ENCODE data around the gene OR1E2.

OR1E2 gene

DNA sequence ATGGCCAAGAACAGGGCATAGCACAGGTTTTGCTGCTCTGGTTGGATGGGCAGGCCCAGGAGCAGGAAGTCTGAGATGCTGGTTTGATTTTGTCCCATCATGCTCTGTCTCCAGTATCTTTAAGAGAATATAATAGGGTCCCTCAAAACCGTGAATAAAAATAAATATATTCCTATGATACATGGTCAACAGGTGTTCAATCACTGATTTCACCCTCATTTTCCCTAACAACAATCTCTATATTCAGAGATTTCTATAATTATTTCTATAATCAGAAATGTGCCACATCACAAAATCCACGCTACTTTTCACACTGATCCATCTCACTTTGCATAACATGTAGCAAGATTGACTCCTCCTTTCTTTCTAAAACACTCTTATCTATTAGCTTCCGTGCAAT lies at the start of gene OR1E2:
OR1E2 (minus strand) TSS at position 101 of the 400 bp plus-strand sequence; CDS start at position 101, 0 bp downstream.
- DNase-seq = no peak
- no peaks in the 10 kb centered on the region for H3F3A ChIP-seq (ENCODE audit: insufficient read depth, low read length)

GRCh38 chr17:3482852-3483251 lies 49.2 kb upstream of the OR1E2 start:
- H4K20me1 ChIP-seq (ENCODE audit: insufficient read depth, low read length) = no peaks in the 10 kb centered on the region
- H3K4me3 ChIP-seq (ENCODE audit: low read length) = no peak overlapping the region
- H3F3A ChIP-seq (ENCODE audit: insufficient read depth, low read length) = no peaks in the 10 kb centered on the region
- H3K79me2 ChIP-seq (ENCODE audit: low read length) = no peaks in the 10 kb centered on the region
- no peak overlapping the region for H3K27ac ChIP-seq (ENCODE audit: low read length)
- H3K9me2 ChIP-seq (replicated peaks; ENCODE audit: insufficient read depth, low read length) = no peaks in the 10 kb centered on the region
- DNase-seq = no peak
- no peak overlapping the region for H2AFZ ChIP-seq (ENCODE audit: low read length)
- no peaks in the 10 kb centered on the region for H3K27me3 ChIP-seq (replicated peaks; ENCODE audit: insufficient read depth, low read length)
- no peaks in the 10 kb centered on the region for H3K4me1 ChIP-seq (ENCODE audit: low read length)
- TF ChIP-seq, protein P1, sequence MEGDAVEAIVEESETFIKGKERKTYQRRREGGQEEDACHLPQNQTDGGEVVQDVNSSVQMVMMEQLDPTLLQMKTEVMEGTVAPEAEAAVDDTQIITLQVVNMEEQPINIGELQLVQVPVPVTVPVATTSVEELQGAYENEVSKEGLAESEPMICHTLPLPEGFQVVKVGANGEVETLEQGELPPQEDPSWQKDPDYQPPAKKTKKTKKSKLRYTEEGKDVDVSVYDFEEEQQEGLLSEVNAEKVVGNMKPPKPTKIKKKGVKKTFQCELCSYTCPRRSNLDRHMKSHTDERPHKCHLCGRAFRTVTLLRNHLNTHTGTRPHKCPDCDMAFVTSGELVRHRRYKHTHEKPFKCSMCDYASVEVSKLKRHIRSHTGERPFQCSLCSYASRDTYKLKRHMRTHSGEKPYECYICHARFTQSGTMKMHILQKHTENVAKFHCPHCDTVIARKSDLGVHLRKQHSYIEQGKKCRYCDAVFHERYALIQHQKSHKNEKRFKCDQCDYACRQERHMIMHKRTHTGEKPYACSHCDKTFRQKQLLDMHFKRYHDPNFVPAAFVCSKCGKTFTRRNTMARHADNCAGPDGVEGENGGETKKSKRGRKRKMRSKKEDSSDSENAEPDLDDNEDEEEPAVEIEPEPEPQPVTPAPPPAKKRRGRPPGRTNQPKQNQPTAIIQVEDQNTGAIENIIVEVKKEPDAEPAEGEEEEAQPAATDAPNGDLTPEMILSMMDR (IDR thresholded peaks at IDR 0.05; ENCODE audit: low read length) = no peak
- TF ChIP-seq EZH2 (optimal IDR thresholded peaks at IDR 0.05; ENCODE audit: low read depth, low read length) (no peak), EZH2phosphoT487 (IDR thresholded peaks at IDR 0.05; ENCODE audit: low read length) (no peak)
- H3K9ac ChIP-seq (ENCODE audit: low read length) = no peak overlapping the region
- no peaks in the 10 kb centered on the region for H3K9me3 ChIP-seq (replicated peaks; ENCODE audit: insufficient read depth, low read length)
- H3K4me2 ChIP-seq (ENCODE audit: low read depth, low read length) = no peak overlapping the region
- no peaks in the 10 kb centered on the region for H3K36me3 ChIP-seq (replicated peaks; ENCODE audit: insufficient read depth, low read length)

More for the DNA sequence above, at the start of gene OR1E2:
- no peak for TF ChIP-seq EZH2 (optimal IDR thresholded peaks at IDR 0.05; ENCODE audit: low read depth, low read length)
- no peak for TF ChIP-seq EZH2phosphoT487 (IDR thresholded peaks at IDR 0.05; ENCODE audit: low read length)
- TF ChIP-seq, protein P1 (IDR thresholded peaks at IDR 0.05; ENCODE audit: low read length) = no peak
- H3K27me3 ChIP-seq (replicated peaks; ENCODE audit: insufficient read depth, low read length) = no peaks in the 10 kb centered on the region
- H3K4me3 ChIP-seq (ENCODE audit: low read length) = no peak within 1 kb of the TSS
- H3K79me2 ChIP-seq (ENCODE audit: low read length) = no peaks in the 10 kb centered on the region
- no peaks in the 10 kb centered on the region for H3K4me1 ChIP-seq (ENCODE audit: low read length)
- no peaks in the 10 kb centered on the region for H3K9me2 ChIP-seq (replicated peaks; ENCODE audit: insufficient read depth, low read length)
- no peaks in the 10 kb centered on the region for H3K36me3 ChIP-seq (replicated peaks; ENCODE audit: insufficient read depth, low read length)
- no peak within 1 kb of the TSS for H3K9ac ChIP-seq (ENCODE audit: low read length)
- H4K20me1 ChIP-seq (ENCODE audit: insufficient read depth, low read length) = no peaks in the 10 kb centered on the region
- H2AFZ ChIP-seq (ENCODE audit: low read length) = no peak within 1 kb of the TSS
- H3K4me2 ChIP-seq (ENCODE audit: low read depth, low read length) = no peak within 1 kb of the TSS
- no peak within 1 kb of the TSS for H3K27ac ChIP-seq (ENCODE audit: low read length)
- H3K9me3 ChIP-seq (replicated peaks; ENCODE audit: insufficient read depth, low read length) = no peaks in the 10 kb centered on the region

- DNase-seq = no peak
- Histone ChIP-seq H3K9ac (ENCODE audit: low read length) (no peak overlapping the region), H2AFZ (ENCODE audit: low read length) (no peak overlapping the region), H3K36me3 (replicated peaks; ENCODE audit: insufficient read depth, low read length) (no peaks in the 10 kb centered on the region), H3K79me2 (ENCODE audit: low read length) (no peaks in the 10 kb centered on the region), H3K4me1 (ENCODE audit: low read length) (no peaks in the 10 kb centered on the region), H3K4me2 (ENCODE audit: low read depth, low read length) (no peak overlapping the region), H3K27me3 (replicated peaks; ENCODE audit: insufficient read depth, low read length) (no peaks in the 10 kb centered on the region), H3K27ac (ENCODE audit: low read length) (no peak overlapping the region), H3F3A (ENCODE audit: insufficient read depth, low read length) (no peaks in the 10 kb centered on the region), H3K9me2 (replicated peaks; ENCODE audit: insufficient read depth, low read length) (no peaks in the 10 kb centered on the region), H4K20me1 (ENCODE audit: insufficient read depth, low read length) (no peaks in the 10 kb centered on the region), H3K4me3 (ENCODE audit: low read length) (no peak overlapping the region), H3K9me3 (replicated peaks; ENCODE audit: insufficient read depth, low read length) (no peaks in the 10 kb centered on the region)
- TF ChIP-seq EZH2 (optimal IDR thresholded peaks at IDR 0.05; ENCODE audit: low read depth, low read length) (no peak), EZH2phosphoT487 (IDR thresholded peaks at IDR 0.05; ENCODE audit: low read length) (no peak)
- TF ChIP-seq, protein P1 (IDR thresholded peaks at IDR 0.05; ENCODE audit: low read length) = no peak
Observed at GRCh38 chr17:3479988-3480387, 46.3 kb upstream of the OR1E2 start.
